Stimulated activated memory B cell treated with anti-CD40 and anti-IgM and Interleukin-4, amounts not matched to agents 10 μg/mL and 1 μg/mL and 100 μg/mL, for 72 hours (primary cell): ENCODE results near the gene ZSCAN18.

Experiments
- ATAC-seq: fragments of 150-1000 bp; cut with Tn5 transposase; 2 replicates; pipeline ENCODE4 v1.10.0; 2021
- H3K27ac Mint-ChIP-seq: one replicate; pipeline ENCODE4 v1.8.0; 2022; ENCODE audit warnings: mild to moderate bottlenecking, mixed read lengths
- H3K27me3 Mint-ChIP-seq: one replicate; pipeline ENCODE4 v1.8.0; 2022; ENCODE audit warnings: mixed read lengths
- H3K36me3 Mint-ChIP-seq: one replicate; pipeline ENCODE4 v1.8.0; 2022; ENCODE audit warnings: mixed read lengths
- H3K4me1 Mint-ChIP-seq: one replicate; pipeline ENCODE4 v1.8.0; 2022; ENCODE audit warnings: mixed read lengths
- H3K4me3 Mint-ChIP-seq: one replicate; pipeline ENCODE4 v1.8.0; 2022; ENCODE audit warnings: mild to moderate bottlenecking, moderate library complexity, mixed read lengths
- H3K9me3 Mint-ChIP-seq: one replicate; pipeline ENCODE4 v1.8.0; 2022; ENCODE audit warnings: mixed read lengths

Gene ZSCAN18

DNA sequence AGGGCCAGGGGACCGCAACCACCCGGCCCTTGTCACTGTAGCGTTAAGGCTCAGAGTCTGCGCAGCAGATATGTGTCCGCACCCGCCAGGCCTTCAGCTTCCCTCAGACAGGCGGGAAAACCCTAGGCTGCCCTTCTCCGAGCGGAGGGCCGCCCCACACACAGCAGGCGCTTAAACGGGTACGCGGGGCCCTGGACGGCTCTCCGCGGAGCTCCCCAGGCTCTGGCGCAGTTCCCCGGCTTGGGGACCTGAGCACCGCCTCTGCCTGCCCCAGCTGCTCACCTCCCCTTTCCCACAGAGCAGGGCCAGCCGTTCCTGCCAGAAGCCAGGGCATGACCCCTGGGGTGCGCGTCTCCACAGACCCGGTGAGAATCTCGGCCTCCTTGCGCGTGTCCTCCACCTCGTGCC lies 38.4 kb downstream of the ZSCAN18 start:
- Mint-ChIP-seq H3K27me3 (peaks cover 30% of the 10 kb centered on the region), H3K4me3 (peak overlapping the region; percentile 77), H3K4me1 (peaks cover 12% of the 10 kb centered on the region), H3K27ac (peak overlapping the region; percentile 76), H3K36me3 (peaks cover 56% of the 10 kb centered on the region), H3K9me3 (peaks cover 30% of the 10 kb centered on the region)
- no peak for ATAC-seq

DNA sequence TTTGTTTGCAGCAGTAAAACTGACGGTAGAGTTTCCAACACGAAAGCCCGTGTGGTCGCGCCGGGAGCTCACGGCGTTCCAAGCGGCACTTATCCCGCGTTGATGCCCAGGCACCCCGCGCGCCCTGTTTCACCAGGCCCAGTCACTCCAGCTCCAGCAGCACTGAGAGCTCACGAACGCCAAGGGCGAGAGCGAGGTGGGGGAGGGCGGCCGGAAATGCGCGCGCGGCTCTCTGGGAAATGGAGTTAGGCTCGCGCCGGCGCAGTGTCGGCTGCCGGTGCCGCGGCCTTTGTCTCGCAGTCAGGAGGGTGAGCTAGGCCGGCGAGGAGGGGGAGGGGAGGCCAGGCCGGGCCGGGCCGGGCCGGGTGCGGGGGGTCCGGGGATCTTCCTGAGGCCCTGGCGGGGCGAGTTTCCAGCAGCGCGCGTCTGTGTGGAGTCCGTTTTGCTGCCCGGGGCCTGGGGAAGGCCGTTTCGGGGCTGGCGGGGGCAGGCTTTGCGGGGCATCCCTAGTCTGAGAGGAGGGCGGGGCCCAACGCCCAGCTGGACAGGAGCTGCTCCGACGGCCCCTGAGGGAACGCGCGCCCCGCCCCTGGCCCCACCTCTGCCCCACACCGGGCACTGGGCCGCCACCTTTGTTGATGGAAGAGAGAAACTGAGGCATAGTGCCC lies 38.9 kb downstream of the ZSCAN18 start, which contains the start of gene ZNF135:
Gene ZNF135 (plus strand): TSS at position 280 of the 668 bp plus-strand sequence. CDS start 721 bp downstream, outside the sequence.
- Mint-ChIP-seq H3K27ac (peak within 1 kb of the TSS; percentile 76), H3K36me3 (peaks cover 56% of the 10 kb centered on the region), H3K4me1 (peaks cover 12% of the 10 kb centered on the region), H3K9me3 (peaks cover 31% of the 10 kb centered on the region), H3K4me3 (peak within 1 kb of the TSS; percentile 77), H3K27me3 (peaks cover 34% of the 10 kb centered on the region)
- ATAC-seq: peak; percentile 91

DNA sequence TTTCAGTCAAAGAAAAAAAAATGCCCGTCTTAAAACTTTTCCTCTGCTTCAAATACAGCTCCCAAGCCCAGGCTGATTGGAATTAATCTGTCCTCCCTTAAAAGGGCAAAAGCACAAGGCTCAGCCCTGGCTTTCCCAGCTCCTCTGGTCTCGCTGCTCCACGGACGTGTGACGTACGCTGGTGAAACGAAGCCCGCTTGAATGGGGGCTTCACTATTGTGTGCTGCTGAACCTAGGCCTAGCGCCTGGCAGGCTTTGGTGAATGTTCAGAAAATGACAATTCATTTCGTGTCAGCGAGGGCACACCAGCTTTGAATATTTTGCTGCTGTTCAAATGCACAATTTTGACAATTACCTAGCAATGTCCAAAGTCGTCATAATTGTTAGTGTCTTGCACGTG lies 39.6 kb downstream of the ZSCAN18 start:
- ATAC-seq: no peak
- Mint-ChIP-seq H3K4me1 (peaks cover 12% of the 10 kb centered on the region), H3K9me3 (peaks cover 25% of the 10 kb centered on the region), H3K4me3 (peak overlapping the region; percentile 77), H3K36me3 (peaks cover 49% of the 10 kb centered on the region), H3K27ac (peak overlapping the region; percentile 76), H3K27me3 (peaks cover 34% of the 10 kb centered on the region)

DNA sequence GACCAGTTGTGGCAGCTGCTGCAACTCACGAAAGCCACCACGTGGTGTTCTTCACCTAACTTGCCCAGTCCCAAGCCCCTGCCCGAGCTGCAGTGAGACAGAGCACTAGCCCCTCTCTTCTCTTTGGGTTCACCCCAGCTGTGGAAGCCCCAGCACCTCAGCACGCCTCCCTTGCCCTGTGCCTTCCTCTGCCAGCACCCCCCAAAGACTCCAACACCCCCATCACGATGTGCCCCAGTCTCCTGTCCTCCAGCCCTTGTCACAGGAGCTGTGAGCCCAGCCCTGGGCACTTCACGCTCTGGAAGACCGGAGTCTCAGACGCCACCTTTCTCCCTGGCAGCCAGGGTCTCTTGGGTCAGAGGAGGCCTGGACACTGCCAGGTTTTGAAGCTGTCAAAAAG lies 41.2 kb downstream of the ZSCAN18 start:
- Mint-ChIP-seq H3K27ac (no peak overlapping the region), H3K36me3 (peaks cover 41% of the 10 kb centered on the region), H3K9me3 (peaks cover 25% of the 10 kb centered on the region), H3K4me1 (peaks cover 12% of the 10 kb centered on the region), H3K4me3 (no peak overlapping the region), H3K27me3 (peaks cover 34% of the 10 kb centered on the region)
- no peak for ATAC-seq

DNA sequence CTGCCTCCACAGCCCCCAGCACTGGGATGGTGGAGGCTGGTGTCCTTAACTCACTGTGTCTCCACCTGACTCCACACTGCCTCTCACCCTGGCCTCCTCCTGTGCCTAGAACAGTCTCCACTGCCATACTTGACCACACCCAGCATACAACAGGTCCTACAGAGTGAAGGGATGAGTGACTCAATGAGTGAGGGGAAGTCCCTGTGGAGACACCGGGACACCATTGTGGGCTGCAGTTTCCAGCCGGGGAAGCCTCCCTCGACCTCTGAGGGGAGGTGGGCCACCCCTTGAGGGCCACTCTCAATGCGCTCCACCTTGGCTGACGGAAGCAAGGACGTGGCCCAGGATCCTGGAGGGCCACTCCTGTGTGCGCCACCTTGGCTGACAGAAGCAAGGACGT lies 41.8 kb downstream of the ZSCAN18 start:
- H3K36me3 Mint-ChIP-seq: peaks cover 41% of the 10 kb centered on the region
- no peak overlapping the region for H3K27ac Mint-ChIP-seq
- ATAC-seq: no peak
- peaks cover 27% of the 10 kb centered on the region for H3K9me3 Mint-ChIP-seq
- H3K4me3 Mint-ChIP-seq: no peak overlapping the region
- H3K27me3 Mint-ChIP-seq: peaks cover 34% of the 10 kb centered on the region
- H3K4me1 Mint-ChIP-seq: peaks cover 12% of the 10 kb centered on the region

DNA sequence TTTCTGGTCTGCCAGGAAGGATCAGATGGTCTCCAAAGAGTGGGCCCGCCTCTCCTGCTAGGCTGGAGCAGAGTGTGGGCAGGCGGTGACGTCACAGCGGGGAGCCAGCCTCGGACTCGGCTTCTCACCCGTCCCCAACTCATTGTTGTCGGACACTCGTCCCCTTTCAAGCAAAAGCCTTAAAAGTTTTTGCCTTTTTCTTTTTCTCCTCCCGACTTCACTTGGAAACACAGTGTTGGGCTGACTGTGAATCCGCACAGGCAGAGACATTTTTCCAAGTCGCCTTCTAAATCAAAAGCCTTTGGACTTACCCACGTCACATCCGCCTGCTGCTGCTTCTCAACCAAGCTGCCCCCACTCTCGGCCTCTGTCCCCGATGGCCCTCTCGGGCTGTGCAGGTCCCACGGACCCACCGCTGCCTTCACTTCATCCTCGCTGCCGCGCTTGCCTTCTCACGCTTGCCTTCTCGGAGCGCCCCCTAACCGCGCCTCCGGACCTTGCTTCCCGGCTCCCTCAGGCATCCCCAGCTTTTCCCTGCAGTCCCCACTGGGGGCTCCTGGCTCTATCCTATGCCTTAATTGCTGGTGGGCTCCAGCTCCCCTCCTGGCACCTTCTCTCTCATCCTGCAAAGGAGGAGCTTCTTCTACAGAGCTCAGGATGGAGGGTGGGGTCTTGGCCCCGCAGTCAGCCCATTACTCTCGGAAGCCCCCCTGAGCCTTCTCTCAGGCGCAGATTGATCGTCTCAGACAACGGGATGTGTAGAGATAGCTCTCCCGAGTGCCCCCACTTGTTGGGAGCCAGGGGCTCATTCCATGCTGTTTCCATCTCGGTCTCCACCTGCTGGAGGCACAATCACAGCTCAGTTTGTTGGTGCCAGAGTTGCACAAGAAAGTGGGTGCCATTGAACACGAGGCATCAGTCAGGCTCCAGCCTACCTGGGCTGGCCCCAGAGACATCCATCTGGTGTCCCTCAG lies 42.8 kb downstream of the ZSCAN18 start:
- ATAC-seq: no peak
- peaks cover 40% of the 10 kb centered on the region for H3K36me3 Mint-ChIP-seq
- H3K4me1 Mint-ChIP-seq: peaks cover 12% of the 10 kb centered on the region
- H3K27me3 Mint-ChIP-seq: peaks cover 34% of the 10 kb centered on the region
- H3K27ac Mint-ChIP-seq: no peak overlapping the region
- H3K9me3 Mint-ChIP-seq: peaks cover 30% of the 10 kb centered on the region
- peak overlapping the region; percentile 40 for H3K4me3 Mint-ChIP-seq

DNA sequence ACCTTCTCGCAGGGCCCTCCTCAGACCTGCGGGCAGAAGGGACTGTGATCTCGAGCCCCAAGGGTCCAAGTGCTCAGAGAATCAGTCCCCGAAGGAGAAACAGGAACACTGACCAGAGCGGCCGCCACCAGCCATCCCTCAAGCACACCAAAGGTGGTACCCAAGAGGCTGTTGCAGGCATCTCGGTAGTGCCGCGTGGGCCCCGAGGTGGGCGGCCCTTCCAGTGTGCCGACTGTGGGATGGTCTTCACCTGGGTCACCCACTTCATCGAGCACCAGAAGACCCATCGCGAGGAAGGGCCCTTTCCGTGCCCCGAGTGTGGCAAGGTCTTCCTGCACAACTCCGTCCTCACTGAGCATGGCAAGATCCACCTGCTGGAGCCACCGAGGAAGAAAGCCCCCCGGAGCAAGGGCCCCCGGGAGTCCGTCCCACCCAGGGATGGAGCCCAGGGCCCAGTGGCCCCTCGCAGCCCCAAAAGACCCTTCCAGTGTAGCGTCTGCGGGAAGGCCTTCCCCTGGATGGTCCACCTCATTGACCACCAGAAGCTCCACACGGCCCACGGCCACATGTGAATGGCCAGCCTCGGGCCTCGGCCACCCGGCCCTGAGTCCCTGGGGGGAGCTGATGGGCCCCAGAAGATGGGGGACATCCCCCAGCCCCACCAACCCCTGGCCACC lies 44.4 kb downstream of the ZSCAN18 start:
- H3K4me1 Mint-ChIP-seq: peaks cover 8% of the 10 kb centered on the region
- H3K27ac Mint-ChIP-seq: no peak overlapping the region
- no peak for ATAC-seq
- peaks cover 34% of the 10 kb centered on the region for H3K27me3 Mint-ChIP-seq
- H3K36me3 Mint-ChIP-seq: peaks cover 30% of the 10 kb centered on the region
- no peak overlapping the region for H3K4me3 Mint-ChIP-seq
- H3K9me3 Mint-ChIP-seq: peaks cover 33% of the 10 kb centered on the region

DNA sequence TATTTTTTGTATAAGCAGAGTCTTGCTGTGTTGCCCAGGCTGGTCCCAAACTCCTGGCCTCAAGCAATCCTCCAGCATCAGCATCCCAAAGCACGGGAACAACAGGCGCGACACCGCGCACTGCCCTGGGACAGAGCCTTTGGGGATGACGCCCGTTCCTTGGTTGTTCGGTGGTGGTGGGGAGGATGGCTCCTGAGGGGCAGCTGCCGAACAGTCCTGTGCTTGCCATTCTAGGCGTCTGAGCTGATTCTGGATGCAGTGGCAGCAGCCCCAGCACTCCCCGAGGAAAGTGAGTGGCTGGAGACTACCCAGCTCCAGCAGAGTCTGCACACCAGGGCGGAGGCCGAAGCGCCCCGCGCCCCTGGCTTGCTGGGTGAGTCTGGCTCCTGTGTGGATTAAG lies 45.8 kb downstream of the ZSCAN18 start:
- Mint-ChIP-seq H3K4me1 (peaks cover 7% of the 10 kb centered on the region), H3K9me3 (peaks cover 33% of the 10 kb centered on the region), H3K27ac (no peak overlapping the region), H3K36me3 (peaks cover 28% of the 10 kb centered on the region), H3K27me3 (peaks cover 30% of the 10 kb centered on the region), H3K4me3 (no peak overlapping the region)
- no peak for ATAC-seq

DNA sequence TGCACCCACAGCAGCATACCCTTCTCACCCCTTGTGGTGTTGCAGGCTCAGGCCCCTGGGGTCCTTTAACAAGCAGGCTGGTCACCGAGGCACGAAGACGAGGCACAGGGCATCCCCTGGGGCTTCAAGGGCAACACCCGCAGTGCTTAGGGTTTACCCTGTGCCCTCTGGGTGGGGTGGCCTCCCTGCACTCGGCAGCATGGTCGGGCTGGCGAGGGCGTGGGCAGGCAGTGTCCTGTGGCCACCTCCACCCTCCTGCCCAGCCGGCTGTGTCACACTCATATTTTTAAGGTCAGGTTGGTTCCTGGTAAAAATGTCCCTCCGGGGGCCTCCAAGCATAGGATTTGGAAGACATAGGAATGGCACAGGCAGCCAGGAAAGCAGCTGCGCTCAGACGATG lies 50.4 kb downstream of the ZSCAN18 start:
- Mint-ChIP-seq H3K27ac (no peak overlapping the region), H3K36me3 (no peaks in the 10 kb centered on the region), H3K4me3 (no peak overlapping the region), H3K4me1 (no peaks in the 10 kb centered on the region), H3K9me3 (peaks cover 33% of the 10 kb centered on the region), H3K27me3 (no peaks in the 10 kb centered on the region)
- peak; percentile 27 for ATAC-seq

DNA sequence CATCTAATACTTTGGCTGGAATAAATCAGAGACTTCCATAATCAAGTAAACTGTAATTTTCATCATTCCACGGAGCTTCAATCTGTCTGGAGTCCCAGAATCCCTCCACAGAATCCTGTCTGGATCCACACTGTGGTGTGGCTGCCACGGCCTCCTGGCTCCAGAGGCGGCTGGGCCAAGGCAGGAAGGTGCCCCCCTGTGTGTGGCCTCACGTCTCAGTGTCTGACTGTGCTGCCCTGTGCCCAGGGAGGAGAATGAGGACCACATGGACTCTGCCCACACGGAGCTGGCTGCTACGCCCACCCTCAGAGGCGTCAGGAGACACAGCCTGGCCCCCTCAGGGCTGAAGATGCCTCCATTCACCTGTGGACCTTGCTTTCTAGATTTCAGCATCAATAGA lies 51.2 kb downstream of the ZSCAN18 start:
- H3K4me3 Mint-ChIP-seq: no peak overlapping the region
- H3K27me3 Mint-ChIP-seq: no peaks in the 10 kb centered on the region
- H3K9me3 Mint-ChIP-seq: peaks cover 33% of the 10 kb centered on the region
- no peaks in the 10 kb centered on the region for H3K4me1 Mint-ChIP-seq
- no peaks in the 10 kb centered on the region for H3K36me3 Mint-ChIP-seq
- ATAC-seq: no peak
- no peak overlapping the region for H3K27ac Mint-ChIP-seq

DNA sequence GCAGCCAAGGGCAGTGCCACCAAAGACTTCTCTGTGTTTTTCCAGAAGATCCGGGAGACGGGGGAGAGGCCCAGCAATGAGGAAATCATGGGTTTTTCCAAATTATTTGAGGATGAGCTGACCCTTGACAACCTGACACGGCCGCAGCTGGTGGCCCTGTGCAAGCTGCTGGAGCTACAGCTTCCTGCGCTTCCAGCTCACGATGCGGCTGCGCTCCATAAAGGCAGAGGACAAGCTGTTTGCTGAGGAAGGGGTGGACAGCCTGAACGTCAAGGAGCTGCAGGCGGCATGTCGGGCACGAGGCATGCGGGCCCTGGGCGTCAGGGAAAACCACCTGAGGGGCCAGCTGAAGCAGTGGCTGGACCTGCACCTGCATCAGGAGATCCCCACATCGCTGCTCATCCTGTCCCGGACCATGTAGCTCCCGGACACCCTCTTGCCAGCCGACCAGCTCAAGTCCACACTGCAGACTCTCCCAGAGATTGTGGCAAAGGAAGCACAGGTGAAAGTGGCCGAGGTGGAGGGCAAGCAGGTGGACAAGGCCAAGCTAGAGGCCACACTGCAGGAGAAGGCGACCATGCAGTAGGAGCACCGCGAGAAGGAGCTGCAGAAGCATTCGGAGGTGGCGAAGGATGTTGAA lies 52.5 kb downstream of the ZSCAN18 start:
- Mint-ChIP-seq H3K27ac (no peak overlapping the region), H3K27me3 (no peaks in the 10 kb centered on the region), H3K4me3 (no peak overlapping the region), H3K4me1 (no peaks in the 10 kb centered on the region), H3K36me3 (no peaks in the 10 kb centered on the region), H3K9me3 (peaks cover 32% of the 10 kb centered on the region)
- no peak for ATAC-seq

DNA sequence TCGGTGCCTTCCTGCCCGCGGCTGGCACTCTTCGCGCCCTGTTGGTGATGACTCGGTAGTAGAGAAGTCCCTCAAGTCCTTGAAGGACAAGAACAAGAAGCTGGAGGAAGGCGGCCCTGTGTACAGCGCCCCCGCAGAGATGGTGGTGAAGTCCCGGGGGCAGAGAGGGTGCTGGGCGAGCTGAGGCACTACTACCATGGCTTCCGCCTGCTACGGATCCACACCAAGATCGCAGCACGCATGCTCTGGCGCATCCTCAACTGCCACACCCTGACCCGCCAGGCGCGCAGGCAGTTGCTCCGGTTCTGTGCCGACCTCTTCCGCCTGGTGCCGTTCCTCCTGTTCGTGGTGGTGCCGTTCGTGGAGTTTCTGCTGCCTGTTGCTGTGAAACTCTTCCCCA lies 53.1 kb downstream of the ZSCAN18 start:
- Mint-ChIP-seq H3K27me3 (no peaks in the 10 kb centered on the region), H3K36me3 (no peaks in the 10 kb centered on the region), H3K27ac (no peak overlapping the region), H3K9me3 (peaks cover 31% of the 10 kb centered on the region), H3K4me1 (no peaks in the 10 kb centered on the region), H3K4me3 (no peak overlapping the region)
- ATAC-seq: no peak

DNA sequence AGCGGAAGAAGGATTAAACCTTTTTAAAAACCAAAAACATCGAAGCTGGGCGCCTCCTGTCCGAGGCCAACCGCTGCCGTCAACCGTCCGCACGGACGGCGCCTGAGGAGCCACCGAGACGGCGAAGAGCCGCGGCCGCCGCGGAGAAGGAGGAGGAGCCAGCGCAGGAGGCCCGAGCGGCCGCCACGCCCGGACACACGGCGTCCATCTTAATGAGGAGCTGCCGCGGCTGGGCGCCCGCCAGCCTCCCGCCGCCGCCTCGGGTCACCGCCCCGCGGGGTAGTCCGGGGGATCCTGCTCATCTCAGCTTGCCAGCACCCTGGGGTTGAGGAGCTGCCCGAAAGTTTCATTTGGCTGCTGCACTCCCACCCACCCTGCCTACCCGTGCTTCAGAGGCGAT lies 53.6 kb downstream of the ZSCAN18 start:
- Mint-ChIP-seq H3K27me3 (no peaks in the 10 kb centered on the region), H3K9me3 (peaks cover 29% of the 10 kb centered on the region), H3K4me3 (no peak overlapping the region), H3K27ac (no peak overlapping the region), H3K4me1 (no peaks in the 10 kb centered on the region), H3K36me3 (no peaks in the 10 kb centered on the region)
- ATAC-seq: no peak

DNA sequence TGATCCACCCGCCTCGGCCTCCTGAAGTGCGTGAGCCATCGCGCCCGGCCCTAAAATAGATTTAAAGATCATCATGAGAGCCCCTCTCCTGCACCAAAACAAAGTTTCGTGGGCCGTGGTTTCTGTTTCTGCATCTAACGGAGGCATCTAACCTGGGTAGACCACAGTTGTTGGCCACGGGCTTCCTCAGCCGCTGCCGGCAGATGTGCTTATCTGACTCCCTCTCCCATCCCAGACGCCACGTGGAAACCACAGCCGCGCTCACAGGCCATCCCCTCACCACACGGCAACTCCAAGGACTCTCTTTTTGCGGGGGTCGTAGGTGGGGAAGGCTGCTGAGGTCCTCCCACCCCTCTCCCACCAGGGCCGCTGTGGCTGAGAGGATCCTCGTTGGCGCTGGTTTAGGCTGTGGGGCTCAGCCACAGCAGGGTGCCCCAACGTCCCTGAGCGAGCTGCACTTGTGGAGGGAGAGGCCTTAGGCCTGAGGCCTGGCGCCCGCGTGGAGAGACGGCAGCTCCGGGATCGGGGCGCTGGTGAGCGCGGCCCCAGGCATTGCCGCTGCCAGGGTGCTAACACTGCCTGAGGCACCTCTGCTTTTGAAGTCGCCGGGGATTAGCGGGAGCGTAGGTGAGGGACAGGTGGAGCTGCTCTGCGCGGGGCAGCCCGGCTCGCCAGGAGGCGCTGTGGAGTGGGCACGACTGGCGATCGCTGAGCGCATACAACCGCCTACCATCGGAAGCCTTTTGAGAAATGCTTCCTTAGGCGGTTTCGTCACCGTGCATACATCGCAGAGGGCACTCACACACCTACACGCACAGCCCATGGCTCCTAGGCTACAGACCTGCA lies 55.3 kb downstream of the ZSCAN18 start:
- no peak for ATAC-seq
- H3K4me1 Mint-ChIP-seq: no peaks in the 10 kb centered on the region
- no peak overlapping the region for H3K4me3 Mint-ChIP-seq
- H3K27me3 Mint-ChIP-seq: peaks cover 12% of the 10 kb centered on the region
- no peak overlapping the region for H3K27ac Mint-ChIP-seq
- peaks cover 26% of the 10 kb centered on the region for H3K9me3 Mint-ChIP-seq
- H3K36me3 Mint-ChIP-seq: no peaks in the 10 kb centered on the region
